OCI-LY7 (cell line): ENCODE data around the gene LARGE1. TPM values are rescaled to one million over a fixed set of nuclear protein-coding genes. Genes with fewer than 3 reads are reported as not detected.

Experiments used
- BruUV-seq: library from RNA; stranded (reverse); fragments of 400-500 nt; replicated peaks from 2 replicates; lab custom pipeline; 2021; lab: Mats Ljungman, UMichigan
- CTCF ChIA-PET: fragments of 300-600 bp; sonication (Branson Sonifier 250); formaldehyde crosslinking; loops from one replicate; lab custom pipeline; 2022; ENCODE audit warnings: antibody characterized with exemption; ENCODE audit not compliant: unreplicated experiment; lab: Charles Lee
- POLR2A ChIA-PET: fragments of 300-600 bp; sonication (Branson Sonifier 250); formaldehyde crosslinking; loops from one replicate; lab custom pipeline; 2022; ENCODE audit warnings: antibody characterized with exemption; lab: Charles Lee
- DNase-seq: peaks from one replicate; pipeline ENCODE4 v3.0.0-alpha.2; 2015; ENCODE audit warnings: low spot score
- H2AFZ ChIP-seq: fragments of 200-600 bp; sonication (generic), shearing (Covaris generic); 2 replicates; pipeline ENCODE4 v1.6.1; 2014; ENCODE audit warnings: mild to moderate bottlenecking, antibody characterized with exemption, low read length, moderate library complexity
- H3K27ac ChIP-seq: fragments of 200-600 bp; sonication (generic); 2 replicates; pipeline ENCODE4 v1.5.1; 2014; ENCODE audit warnings: mixed run types, low read depth, mild to moderate bottlenecking, moderate library complexity, low read length, inconsistent platforms; ENCODE audit not compliant: poor library complexity, severe bottlenecking
- H3K36me3 ChIP-seq: fragments of 200-600 bp; sonication (generic); 2 replicates; pipeline ENCODE4 v1.6.1; 2014; ENCODE audit warnings: mild to moderate bottlenecking, antibody characterized with exemption, low read length, moderate library complexity, mixed read lengths; ENCODE audit not compliant: insufficient read depth
- H3K4me1 ChIP-seq: fragments of 200-600 bp; sonication (generic); 2 replicates; pipeline ENCODE4 v1.5.1; 2014; ENCODE audit warnings: mild to moderate bottlenecking, low read length; ENCODE audit not compliant: insufficient read depth, poor library complexity, severe bottlenecking
- H3K4me2 ChIP-seq: fragments of 200-600 bp; sonication (generic); 2 replicates; pipeline ENCODE4 v1.6.1; 2014; ENCODE audit warnings: mild to moderate bottlenecking, low read length
- H3K4me3 ChIP-seq: fragments of 200-600 bp; sonication (generic); 2 replicates; pipeline ENCODE4 v1.5.1; 2014; ENCODE audit warnings: mild to moderate bottlenecking, low read depth, low read length; ENCODE audit not compliant: poor library complexity, severe bottlenecking
- H3K79me2 ChIP-seq: fragments of 200-600 bp; sonication (generic); 2 replicates; pipeline ENCODE4 v1.6.1; 2016; ENCODE audit warnings: low read depth, mild to moderate bottlenecking, low read length, moderate library complexity, mixed read lengths; ENCODE audit not compliant: insufficient read depth
- H3K9me2 ChIP-seq: fragments of 200-600 bp; sonication (generic); 2 replicates; pipeline ENCODE4 v1.6.1; 2016; ENCODE audit warnings: mild to moderate bottlenecking, low read length, mixed read lengths; ENCODE audit not compliant: insufficient read depth
- H3K9me3 ChIP-seq: fragments of 200-600 bp; sonication (generic); 2 replicates; pipeline ENCODE4 v1.6.1; 2014; ENCODE audit warnings: mild to moderate bottlenecking, mixed run types, low read length, mixed read lengths
- H4K20me1 ChIP-seq: fragments of 200-600 bp; sonication (generic); 2 replicates; pipeline ENCODE4 v1.6.1; 2014; ENCODE audit warnings: mild to moderate bottlenecking, antibody characterized with exemption, low read length, moderate library complexity, mixed read lengths; ENCODE audit not compliant: insufficient read depth
- CTCF ChIP-seq: fragments of 200-600 bp; sonication (generic); conservative IDR thresholded peaks from 2 replicates; pipeline ENCODE4 v1.5.1; 2014; ENCODE audit warnings: mild to moderate bottlenecking, antibody characterized with exemption, low read length, moderate library complexity, mixed read lengths
- EZH2phosphoT487 ChIP-seq: fragments of 200-600 bp; sonication (generic); IDR thresholded peaks from 2 replicates; pipeline ENCODE4 v1.6.1; 2018; ENCODE audit warnings: low read depth, borderline replicate concordance, mild to moderate bottlenecking, mixed run types, antibody characterized with exemption, low read length, moderate library complexity, mixed read lengths
- intact Hi-C: fragments of 100-400 bp; cut with micrococcal nuclease; formaldehyde crosslinking; loops from one replicate; pipeline ENCODE4 v1.10.0; 2022; ENCODE audit not compliant: unreplicated experiment
- total RNA-seq, 2 experiments: library from RNA; depleted of rRNA in 1 of 2; stranded (reverse); fragments of >200 nt in 1 of 2; shearing (Covaris generic) in 1 of 2; gene quantifications; 2 replicates each; pipeline ENCODE4 v1.2.3, GENCODE V29; 2014 to 2022

Gene LARGE1
- total RNA-seq, 2 experiments from 2014 or later = 31.5 to 31.9 TPM

DNA sequence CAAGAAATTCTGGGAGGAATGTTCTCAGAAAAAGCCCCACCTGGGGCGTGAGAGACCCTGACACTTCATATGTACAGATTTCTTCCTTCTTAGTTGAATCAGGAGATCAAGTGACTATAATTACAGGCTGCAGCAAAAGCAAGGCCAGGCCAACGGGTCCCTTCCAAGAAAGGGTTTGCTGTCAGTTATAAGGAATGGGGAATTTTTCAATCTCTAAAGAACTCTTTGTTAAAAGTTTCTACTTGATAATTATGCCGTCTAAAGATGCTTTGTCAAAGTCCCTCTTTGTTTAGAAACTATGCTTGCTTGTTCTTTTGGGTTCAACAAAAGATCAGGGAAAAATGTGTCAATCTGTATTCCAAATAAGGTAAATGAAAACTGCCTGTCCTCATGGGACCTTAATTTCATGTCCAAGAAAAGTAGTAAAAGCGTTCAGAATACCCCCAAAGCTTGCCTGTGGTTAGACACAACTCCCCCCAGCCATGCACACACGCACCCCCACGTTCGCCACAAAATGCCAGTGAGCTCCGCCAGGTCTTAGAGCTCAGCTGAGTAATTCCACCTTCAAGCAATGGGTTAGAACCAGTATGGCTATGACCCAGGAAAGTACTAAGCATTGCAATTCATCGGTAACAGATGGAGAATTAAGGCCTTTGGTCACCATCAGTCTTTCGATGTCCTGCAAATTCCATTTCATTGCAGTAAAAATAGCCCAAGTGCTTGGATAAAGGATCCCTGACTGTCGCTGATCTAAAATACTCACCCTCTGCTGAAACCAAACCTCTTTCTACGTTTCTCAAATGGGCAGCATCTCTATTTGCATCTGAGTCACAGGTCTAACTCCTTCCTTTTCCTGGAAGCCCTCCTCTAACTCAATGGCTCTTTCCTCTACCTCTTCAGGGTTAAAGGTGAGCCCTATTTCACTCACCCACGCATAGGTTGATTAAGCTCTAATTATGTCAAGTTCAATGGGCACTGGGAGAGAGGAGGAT is 442.9 kb downstream of the LARGE1 start:
- Histone ChIP-seq H3K4me3 (no peak overlapping the region), H3K9me3 (no peaks in the 10 kb centered on the region), H3K27ac (no peak overlapping the region), H3K4me2 (no peak overlapping the region), H4K20me1 (no peaks in the 10 kb centered on the region), H3K9me2 (no peaks in the 10 kb centered on the region), H3K36me3 (no peaks in the 10 kb centered on the region), H3K4me1 (peaks cover under 1% of the 10 kb centered on the region), H3K79me2 (no peaks in the 10 kb centered on the region), H2AFZ (no peak overlapping the region)
- no peak for DNase-seq
- POLR2A ChIA-PET = no interaction called here
- intact Hi-C loops = no loop called here
- no TSS peak for BruUV-seq
- no peak for TF ChIP-seq CTCF
- no peak for TF ChIP-seq EZH2phosphoT487
- CTCF ChIA-PET = no interaction called here

GRCh38 chr22:33476716-33477115 is 443.6 kb downstream of the LARGE1 start:
- no peak for DNase-seq
- intact Hi-C loops = no loop called here
- no peak overlapping the region for H2AFZ ChIP-seq
- no peaks in the 10 kb centered on the region for H3K9me2 ChIP-seq
- H3K79me2 ChIP-seq = no peaks in the 10 kb centered on the region
- H3K9me3 ChIP-seq = no peaks in the 10 kb centered on the region
- CTCF ChIA-PET = no interaction called here
- peaks cover 5% of the 10 kb centered on the region for H3K4me1 ChIP-seq
- POLR2A ChIA-PET = no interaction called here
- no peak overlapping the region for H3K27ac ChIP-seq
- TF ChIP-seq CTCF (no peak), EZH2phosphoT487 (no peak)
- no TSS peak for BruUV-seq
- no peak overlapping the region for H3K4me3 ChIP-seq
- H3K36me3 ChIP-seq = no peaks in the 10 kb centered on the region
- no peak overlapping the region for H3K4me2 ChIP-seq
- H4K20me1 ChIP-seq = no peaks in the 10 kb centered on the region

GRCh38 chr22:33476206-33476605 is 444.1 kb downstream of the LARGE1 start:
- no peak for DNase-seq
- CTCF ChIA-PET = no interaction called here
- Histone ChIP-seq H3K4me2 (no peak overlapping the region), H3K4me1 (peaks cover 5% of the 10 kb centered on the region), H3K4me3 (no peak overlapping the region), H2AFZ (no peak overlapping the region), H3K36me3 (no peaks in the 10 kb centered on the region), H3K9me2 (no peaks in the 10 kb centered on the region), H3K27ac (no peak overlapping the region), H3K79me2 (no peaks in the 10 kb centered on the region), H4K20me1 (no peaks in the 10 kb centered on the region), H3K9me3 (no peaks in the 10 kb centered on the region)
- POLR2A ChIA-PET = no interaction called here
- TF ChIP-seq EZH2phosphoT487 (no peak), CTCF (no peak)
- intact Hi-C loops = no loop called here
- BruUV-seq = no TSS peak
